ENCODE results near the gene FOXP1. TPM values are rescaled to one million over a fixed set of nuclear protein-coding genes. Genes with fewer than 3 reads are reported as not detected.

The FOXP1 gene
- total RNA-seq, 1 experiment from 2014 or later, result 75.3 TPM

DNA sequence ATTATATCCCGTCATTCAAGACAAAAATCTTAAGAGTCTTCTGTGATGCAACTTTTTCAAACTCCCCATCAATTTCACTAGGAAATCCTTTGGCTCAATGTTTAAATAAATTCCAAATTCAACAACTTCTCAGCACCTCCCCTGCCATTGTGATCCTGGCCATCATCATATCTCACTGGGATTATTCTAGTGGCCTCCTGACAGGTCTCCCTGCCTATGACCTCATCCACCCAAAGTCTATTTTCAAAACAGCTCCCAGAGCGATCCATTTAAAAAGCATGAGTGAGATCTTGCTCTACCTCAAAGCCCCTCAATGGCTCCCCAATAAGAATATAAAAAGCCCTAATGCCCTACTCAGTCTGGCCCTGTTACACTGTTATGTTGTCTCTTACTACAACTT is 293.2 kb downstream of the FOXP1 start:
- no peak overlapping the region for H3K27ac ChIP-seq (ENCODE audit: insufficient read length, low read depth, low read length)
- WGBS (ENCODE audit: extremely low coverage, insufficient read length, low lambda C conversion rate), result no CpG with 5 or more reads among the region's 2 CpGs
- no peak overlapping the region for H3T11ph ChIP-seq (ENCODE audit: low read length)
- peaks cover 7 to 39% (median 33%) of the 10 kb centered on the region in 3 experiments; a peak in 6 of 7 replicates for H3K36me3 Mint-ChIP-seq (ENCODE audit: insufficient read depth in 1 of 3, low read depth in 3 of 3)
- peak overlapping the region in 1 of 3 experiments; percentile 41; a peak in 1 of 7 replicates for H3K27ac Mint-ChIP-seq
- peaks cover 6 to 12% of the 10 kb centered on the region in 2 experiments for H3K4me1 Mint-ChIP-seq
- H3K27me3 ChIP-seq (ENCODE audit: insufficient read depth, low read length), result no peaks in the 10 kb centered on the region
- no peak overlapping the region for H3K23ac ChIP-seq (ENCODE audit: insufficient read length, low read depth, low read length)
- no peak overlapping the region for H3K18ac ChIP-seq (ENCODE audit: insufficient read length, low read depth, low read length)
- no peak overlapping the region for H3K56ac ChIP-seq (ENCODE audit: insufficient read length, low read depth, low read length)
- no peak for DNase-seq
- H3K9me3 Mint-ChIP-seq, result no peaks in the 10 kb centered on the region
- H3K23me2 ChIP-seq (ENCODE audit: insufficient read length, low read depth, low read length, poor library complexity, severe bottlenecking), result no peaks in the 10 kb centered on the region
- no peak overlapping the region for H3K4me2 ChIP-seq (ENCODE audit: insufficient read depth, insufficient read length, low read length)
- no peak overlapping the region for H3K4ac ChIP-seq (ENCODE audit: low read depth, low read length)
- no peak overlapping the region for H3K9ac ChIP-seq (ENCODE audit: extremely low read depth, insufficient read length, low read length)
- H2BK12ac ChIP-seq (ENCODE audit: insufficient read length, low read depth, low read length), result no peak overlapping the region
- no peak overlapping the region for H2AFZ ChIP-seq (ENCODE audit: low read length)
- H2BK15ac ChIP-seq (ENCODE audit: low read depth, low read length), result no peak overlapping the region
- H2BK120ac ChIP-seq (ENCODE audit: low read depth, low read length, poor library complexity, severe bottlenecking), result no peak overlapping the region
- no peaks in the 10 kb centered on the region; the same call in 1 of the 2 replicates for H3K4me1 ChIP-seq (ENCODE audit: insufficient read depth, low read length)
- H3K9me3 ChIP-seq (ENCODE audit: control insufficient read depth, low read depth, low read length), result no peaks in the 10 kb centered on the region
- H2BK5ac ChIP-seq (ENCODE audit: insufficient read length, low read length), result no peak overlapping the region
- no peak overlapping the region for H4K91ac ChIP-seq (ENCODE audit: insufficient read length, low read depth, low read length)
- no peak overlapping the region for H3K14ac ChIP-seq (ENCODE audit: insufficient read depth, low read length)
- peaks cover 2% of the 10 kb centered on the region; the same call in 1 of the 2 replicates for H3K79me2 ChIP-seq (ENCODE audit: insufficient read depth, low read length)
- H2BK20ac ChIP-seq (ENCODE audit: low read depth, low read length, poor library complexity, severe bottlenecking), result no peak overlapping the region
- no peaks in the 10 kb centered on the region for H3K27me3 Mint-ChIP-seq (ENCODE audit: low read depth)
- no peak overlapping the region for H3K4me3 Mint-ChIP-seq
- no peak overlapping the region for H4K5ac ChIP-seq (ENCODE audit: insufficient read length, low read depth, low read length)
- H4K8ac ChIP-seq (replicated peaks; ENCODE audit: insufficient read length, low read depth, low read length), result no peak overlapping the region
- no peaks in the 10 kb centered on the region for H3K79me1 ChIP-seq (ENCODE audit: insufficient read depth, low read depth, low read length, poor library complexity, severe bottlenecking)
- H2AK5ac ChIP-seq (ENCODE audit: insufficient read length, low read length), result no peak overlapping the region
- TF ChIP-seq, protein P1, sequence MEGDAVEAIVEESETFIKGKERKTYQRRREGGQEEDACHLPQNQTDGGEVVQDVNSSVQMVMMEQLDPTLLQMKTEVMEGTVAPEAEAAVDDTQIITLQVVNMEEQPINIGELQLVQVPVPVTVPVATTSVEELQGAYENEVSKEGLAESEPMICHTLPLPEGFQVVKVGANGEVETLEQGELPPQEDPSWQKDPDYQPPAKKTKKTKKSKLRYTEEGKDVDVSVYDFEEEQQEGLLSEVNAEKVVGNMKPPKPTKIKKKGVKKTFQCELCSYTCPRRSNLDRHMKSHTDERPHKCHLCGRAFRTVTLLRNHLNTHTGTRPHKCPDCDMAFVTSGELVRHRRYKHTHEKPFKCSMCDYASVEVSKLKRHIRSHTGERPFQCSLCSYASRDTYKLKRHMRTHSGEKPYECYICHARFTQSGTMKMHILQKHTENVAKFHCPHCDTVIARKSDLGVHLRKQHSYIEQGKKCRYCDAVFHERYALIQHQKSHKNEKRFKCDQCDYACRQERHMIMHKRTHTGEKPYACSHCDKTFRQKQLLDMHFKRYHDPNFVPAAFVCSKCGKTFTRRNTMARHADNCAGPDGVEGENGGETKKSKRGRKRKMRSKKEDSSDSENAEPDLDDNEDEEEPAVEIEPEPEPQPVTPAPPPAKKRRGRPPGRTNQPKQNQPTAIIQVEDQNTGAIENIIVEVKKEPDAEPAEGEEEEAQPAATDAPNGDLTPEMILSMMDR (conservative IDR thresholded peaks at IDR 0.05), result no peak
- H4K20me1 ChIP-seq (ENCODE audit: control insufficient read depth, insufficient read depth, insufficient read length), result no peaks in the 10 kb centered on the region

Measured in H9 (cell line).